Nephron (organoid): ENCODE results near the gene KNL1.

ENCODE experiments used
- H3K27ac Mint-ChIP-seq, 3 experiments: 2 replicates each; pipeline ENCODE4 v1.8.0; 2020; ENCODE audit warnings: mixed read lengths in 3 of 3, mild to moderate bottlenecking in 2 of 3, moderate library complexity in 1 of 3
- H3K27me3 Mint-ChIP-seq: 2 replicates; pipeline ENCODE4 v1.8.0; 2021; ENCODE audit warnings: low read depth, mild to moderate bottlenecking, moderate library complexity, mixed read lengths
- H3K36me3 Mint-ChIP-seq: 2 replicates; pipeline ENCODE4 v1.8.0; 2020; ENCODE audit warnings: low read depth, mixed read lengths
- H3K4me1 Mint-ChIP-seq: 2 replicates; pipeline ENCODE4 v1.8.0; 2020; ENCODE audit warnings: mixed read lengths
- H3K4me3 Mint-ChIP-seq, 3 experiments: 2 replicates each; pipeline ENCODE4 v1.8.0; 2020; ENCODE audit warnings: mild to moderate bottlenecking in 3 of 3, mixed read lengths in 3 of 3, moderate library complexity in 2 of 3
- H3K9me3 Mint-ChIP-seq: 2 replicates; pipeline ENCODE4 v1.8.0; 2020; ENCODE audit warnings: mixed read lengths
- CTCF ChIP-seq, 3 experiments: fragments of 200-600 bp; sonication (generic); IDR thresholded peaks; one replicate each; pipeline ENCODE4 v1.5.0; 2021; ENCODE audit warnings: antibody characterized with exemption in 3 of 3; ENCODE audit not compliant: unreplicated experiment in 3 of 3

KNL1 gene

GRCh38 chr15:40694688-40695468 lies 100.8 kb downstream of the KNL1 start, which contains the start of gene RAD51:
TSS of gene RAD51 (plus strand) at chr15:40695174. CDS start at chr15:40698759, 3,585 bp downstream.
- peak within 1 kb of the TSS; percentile 92 to 98 (median 97) for H3K27ac Mint-ChIP-seq

GRCh38 chr15:40695469-40695890 lies 101.4 kb downstream of the KNL1 start:
- no peaks in the 10 kb centered on the region for H3K9me3 Mint-ChIP-seq
- H3K27me3 Mint-ChIP-seq: peaks cover 4% of the 10 kb centered on the region
- peak overlapping the region; percentile 97 to 99 (median 99) for H3K4me3 Mint-ChIP-seq
- peak overlapping the region; percentile 70 to 98 (median 97) for H3K27ac Mint-ChIP-seq
- H3K4me1 Mint-ChIP-seq: peaks cover 30% of the 10 kb centered on the region
- no peak for TF ChIP-seq CTCF (IDR thresholded peaks at IDR 0.05; ENCODE audit: unreplicated experiment in 3 of 3)
- peaks cover 17% of the 10 kb centered on the region for H3K36me3 Mint-ChIP-seq

More at GRCh38 chr15:40694688-40695468, 100.8 kb downstream of the KNL1 start, which contains the start of gene RAD51:
- H3K4me3 Mint-ChIP-seq: peak within 1 kb of the TSS; percentile 97 to 99 (median 99)
- H3K27me3 Mint-ChIP-seq: peaks cover 4% of the 10 kb centered on the region
- peaks cover 31% of the 10 kb centered on the region for H3K4me1 Mint-ChIP-seq
- no peak for TF ChIP-seq CTCF (IDR thresholded peaks at IDR 0.05; ENCODE audit: unreplicated experiment in 3 of 3)
- H3K9me3 Mint-ChIP-seq: no peaks in the 10 kb centered on the region
- H3K36me3 Mint-ChIP-seq: peaks cover 17% of the 10 kb centered on the region

GRCh38 chr15:40696228-40696627 lies 102.2 kb downstream of the KNL1 start:
- peaks cover 21% of the 10 kb centered on the region for H3K36me3 Mint-ChIP-seq
- H3K27me3 Mint-ChIP-seq: peaks cover 4% of the 10 kb centered on the region

GRCh38 chr15:40697916-40698315 lies 103.9 kb downstream of the KNL1 start:
- H3K36me3 Mint-ChIP-seq: peaks cover 13% of the 10 kb centered on the region
- TF ChIP-seq CTCF (IDR thresholded peaks at IDR 0.05; ENCODE audit: unreplicated experiment in 3 of 3): no peak
- no peaks in the 10 kb centered on the region for H3K9me3 Mint-ChIP-seq
- H3K27me3 Mint-ChIP-seq: peaks cover 4% of the 10 kb centered on the region
- peaks cover 30% of the 10 kb centered on the region for H3K4me1 Mint-ChIP-seq
- peak overlapping the region in 2 of 3 experiments; percentile 26 to 83 for H3K27ac Mint-ChIP-seq
- peak overlapping the region; percentile 37 to 69 (median 67) for H3K4me3 Mint-ChIP-seq

More at GRCh38 chr15:40696228-40696627, 102.2 kb downstream of the KNL1 start:
- H3K4me1 Mint-ChIP-seq: peaks cover 30% of the 10 kb centered on the region
- peak overlapping the region; percentile 97 to 99 (median 99) for H3K4me3 Mint-ChIP-seq
- H3K27ac Mint-ChIP-seq: no peak overlapping the region
- H3K9me3 Mint-ChIP-seq: no peaks in the 10 kb centered on the region
- no peak for TF ChIP-seq CTCF (IDR thresholded peaks at IDR 0.05; ENCODE audit: unreplicated experiment in 3 of 3)

- Mint-ChIP-seq H3K36me3 (peaks cover 14% of the 10 kb centered on the region), H3K4me3 (no peak overlapping the region), H3K27ac (no peak overlapping the region), H3K27me3 (no peaks in the 10 kb centered on the region), H3K9me3 (no peaks in the 10 kb centered on the region), H3K4me1 (peaks cover 9% of the 10 kb centered on the region)
- no peak for TF ChIP-seq CTCF (IDR thresholded peaks at IDR 0.05; ENCODE audit: unreplicated experiment in 3 of 3)
Observed at GRCh38 chr15:40702077-40702476, 108.0 kb downstream of the KNL1 start.
